ENCODE data around the gene DDX28. TPM values are rescaled to one million over a fixed set of nuclear protein-coding genes. Genes with fewer than 3 reads are reported as not detected.
"Not testable (repeated sequence)": the region's sequence is repeated elsewhere in the genome, so short reads cannot be mapped to it uniquely, and the experiment has no call there.

Gene DDX28
- polyA plus RNA-seq, 2 of the 4 experiments (the other 2 are of a cell fraction), result 14.0 to 14.9 TPM

DNA sequence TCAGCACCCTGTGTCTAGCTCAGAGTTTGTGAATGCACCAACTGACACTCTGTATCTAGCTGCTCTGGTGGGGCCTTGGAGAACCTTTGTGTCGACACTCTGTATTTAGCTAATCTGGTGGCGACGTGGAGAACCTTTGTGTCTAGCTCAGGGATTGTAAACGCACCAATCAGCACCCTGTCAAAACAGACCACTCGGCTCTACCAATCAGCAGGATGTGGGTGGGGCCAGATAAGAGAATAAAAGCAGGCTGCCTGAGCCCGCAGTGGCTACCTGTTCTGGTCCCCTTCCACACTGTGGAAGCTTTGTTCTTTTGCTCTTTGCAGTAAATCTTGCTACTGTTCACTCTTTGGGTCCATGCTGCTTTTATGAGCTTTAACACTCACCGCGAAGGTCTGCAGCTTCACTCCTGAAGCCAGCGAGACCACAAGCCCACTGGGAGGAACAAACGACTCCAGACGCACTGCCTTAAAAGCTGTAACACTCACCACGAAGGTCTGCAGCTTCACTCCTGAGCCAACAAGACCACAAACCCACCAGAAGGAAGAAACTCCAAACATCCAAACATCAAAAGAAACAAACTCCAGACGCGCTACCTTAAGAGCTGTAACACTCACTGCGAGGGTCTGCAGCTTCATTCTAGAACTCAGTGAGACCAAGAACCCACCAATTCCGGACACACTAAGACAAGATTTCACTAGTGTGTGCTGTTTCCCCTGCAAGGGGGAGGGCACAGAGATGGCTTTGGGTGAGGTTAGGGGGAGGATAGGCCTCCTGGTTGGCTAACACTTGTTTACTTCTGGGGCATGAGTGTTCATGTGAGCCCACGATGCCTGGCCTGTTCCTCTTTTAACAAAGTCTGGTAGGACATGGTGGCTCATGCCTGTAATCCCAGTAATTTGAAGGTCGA, 24.0 kb downstream of the DDX28 start, which contains the start of gene DPEP2:
DPEP2 (minus strand) TSS at position 706 of the 910 bp plus-strand sequence. CDS start 6,272 bp downstream, outside the sequence.
- ATAC-seq, result peak; percentile 41 to 48; a peak in 3 of 6 replicates
- H3K4me3 ChIP-seq; DNase-seq (ENCODE audit: low read depth in 1 of 2, low spot score in 1 of 2); H3K4me1 ChIP-seq; POLR2A ChIA-PET; H3K4me2 ChIP-seq; H3K9me3 ChIP-seq; H3K27ac ChIP-seq; FAIRE-seq: not testable (repeated sequence)
- WGBS (ENCODE audit: missing lambda C conversion rate), result 72% methylated on average over 18 of the region's 18 CpGs
- CTCF ChIA-PET, result interaction anchor here (0.6 to 1.8 kb wide), 9 partner anchors 10 to 328 kb away, joined by 3 to 8 read pairs (median 3); partner anchors contain the start of genes DDX28 and DUS2

DNA sequence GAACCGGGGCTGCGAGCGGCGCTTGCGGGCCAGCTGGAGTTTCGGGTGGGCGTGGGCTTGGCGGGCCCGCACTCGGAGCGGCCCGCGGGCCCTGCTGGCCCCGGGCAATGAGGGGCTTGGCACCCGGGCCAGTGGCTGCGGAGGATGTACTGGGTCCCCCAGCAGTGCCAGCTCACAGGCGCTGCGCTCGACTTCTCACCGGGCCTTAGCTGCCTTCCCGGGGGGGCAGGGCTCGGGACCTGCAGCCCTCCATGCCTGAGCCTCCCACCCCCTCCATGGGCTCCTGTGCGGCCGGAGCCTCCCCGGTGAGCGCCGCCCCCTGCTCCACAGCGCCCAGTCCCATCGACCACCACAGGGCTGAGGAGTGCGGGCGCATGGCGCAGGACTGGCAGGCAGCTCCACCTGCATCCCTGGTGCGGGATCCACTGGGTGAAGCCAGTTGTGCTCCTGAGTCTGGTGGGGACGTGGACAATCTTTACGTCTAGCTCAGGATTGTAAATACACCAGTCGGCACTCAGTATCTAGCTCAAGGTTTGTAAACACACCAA, 24.7 kb downstream of the DDX28 start:
- ATAC-seq; DNase-seq (ENCODE audit: low read depth in 1 of 2, low spot score in 1 of 2); H3K4me2 ChIP-seq; POLR2A ChIA-PET; H3K4me1 ChIP-seq; H3K9me3 ChIP-seq; H3K4me3 ChIP-seq; H3K27ac ChIP-seq; FAIRE-seq: not testable (repeated sequence)
- CTCF ChIA-PET, result interaction anchor here (1.1 to 1.8 kb wide), 6 partner anchors 9 to 327 kb away, joined by 3 to 8 read pairs (median 3); no protein-coding TSS in a partner anchor
- WGBS (ENCODE audit: missing lambda C conversion rate), result 86% methylated on average over 14 of the region's 36 CpGs

DNA sequence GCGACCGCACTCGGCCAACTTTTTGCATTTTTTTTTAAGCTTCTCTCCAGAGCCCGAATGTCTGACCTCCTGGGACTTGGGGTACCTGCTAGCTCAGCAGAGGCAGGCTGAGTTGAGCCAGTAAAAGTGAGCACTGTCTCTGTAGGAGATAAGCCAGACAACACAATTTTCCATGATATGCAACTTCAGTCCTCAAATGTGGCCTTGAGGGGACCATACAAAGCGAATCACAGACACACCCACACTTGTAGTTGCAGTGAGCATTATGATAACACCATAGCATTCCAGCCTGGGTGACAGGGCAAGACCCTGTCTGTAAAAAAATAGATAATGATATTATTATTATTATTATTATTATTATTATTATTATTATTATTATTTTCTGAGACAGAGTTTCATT, 26.4 kb downstream of the DDX28 start:
- H3K4me2 ChIP-seq, result no peak overlapping the region
- ATAC-seq (no peak), DNase-seq (ENCODE audit: low read depth in 1 of 2, low spot score in 1 of 2) (no peak), FAIRE-seq (no peak)
- WGBS (ENCODE audit: missing lambda C conversion rate), result 95% methylated on average over 5 of the region's 5 CpGs
- no peak for TF ChIP-seq ZFP36 (IDR thresholded peaks at IDR 0.05; ENCODE audit: borderline replicate concordance, partially characterized antibody)
- no peak for TF ChIP-seq CEBPB (IDR thresholded peaks at IDR 0.05)
- no peak for TF ChIP-seq BHLHE40 (IDR thresholded peaks at IDR 0.05; ENCODE audit: low read depth, low read length)
- TF ChIP-seq ZC3H11A (IDR thresholded peaks at IDR 0.05), result no peak
- TF ChIP-seq HEYL (CRISPR knock-in tag; IDR thresholded peaks at IDR 0.05), result no peak
- no peak for TF ChIP-seq POLR2AphosphoS2 (conservative IDR thresholded peaks at IDR 0.05; ENCODE audit: low read length)
- TF ChIP-seq RNF2 (IDR thresholded peaks at IDR 0.05; ENCODE audit: borderline replicate concordance, low read depth), result no peak
- TF ChIP-seq NR3C1 (IDR thresholded peaks at IDR 0.05), result no peak
- TF ChIP-seq, protein P1, sequence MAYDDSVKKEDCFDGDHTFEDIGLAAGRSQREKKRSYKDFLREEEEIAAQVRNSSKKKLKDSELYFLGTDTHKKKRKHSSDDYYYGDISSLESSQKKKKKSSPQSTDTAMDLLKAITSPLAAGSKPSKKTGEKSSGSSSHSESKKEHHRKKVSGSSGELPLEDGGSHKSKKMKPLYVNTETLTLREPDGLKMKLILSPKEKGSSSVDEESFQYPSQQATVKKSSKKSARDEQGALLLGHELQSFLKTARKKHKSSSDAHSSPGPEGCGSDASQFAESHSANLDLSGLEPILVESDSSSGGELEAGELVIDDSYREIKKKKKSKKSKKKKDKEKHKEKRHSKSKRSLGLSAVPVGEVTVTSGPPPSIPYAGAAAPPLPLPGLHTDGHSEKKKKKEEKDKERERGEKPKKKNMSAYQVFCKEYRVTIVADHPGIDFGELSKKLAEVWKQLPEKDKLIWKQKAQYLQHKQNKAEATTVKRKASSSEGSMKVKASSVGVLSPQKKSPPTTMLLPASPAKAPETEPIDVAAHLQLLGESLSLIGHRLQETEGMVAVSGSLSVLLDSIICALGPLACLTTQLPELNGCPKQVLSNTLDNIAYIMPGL (CRISPR knock-in tag; IDR thresholded peaks at IDR 0.05; ENCODE audit: borderline replicate concordance), result no peak
- TF ChIP-seq MAZ (IDR thresholded peaks at IDR 0.05; ENCODE audit: borderline replicate concordance, low read depth, low read length), result no peak
- no peak for TF ChIP-seq GATA3 (IDR thresholded peaks at IDR 0.05; ENCODE audit: borderline replicate concordance)
- TF ChIP-seq FOXS1 (CRISPR knock-in tag; IDR thresholded peaks at IDR 0.05), result no peak
- TF ChIP-seq EHMT2 (IDR thresholded peaks at IDR 0.05; ENCODE audit: low read depth), result no peak
- no peak for TF ChIP-seq TFCP2L1 (CRISPR knock-in tag; IDR thresholded peaks at IDR 0.05)
- no peak for TF ChIP-seq SMC3 (IDR thresholded peaks at IDR 0.05)
- no peak for TF ChIP-seq RFX5 (IDR thresholded peaks at IDR 0.05)
- CTCF ChIA-PET, result interaction anchor here (0.6 to 3.7 kb wide), 4 partner anchors 44 to 475 kb away, joined by 3 to 21 read pairs (median 4); no protein-coding TSS in a partner anchor
- POLR2A ChIA-PET, result no interaction called here
- H3K9me3 ChIP-seq, result no peaks in the 10 kb centered on the region
- peaks cover 5% of the 10 kb centered on the region; the same call in 1 of the 3 replicates for H3K4me1 ChIP-seq
- no peak overlapping the region for H3K4me3 ChIP-seq
- no peak overlapping the region for H3K27ac ChIP-seq

DNA sequence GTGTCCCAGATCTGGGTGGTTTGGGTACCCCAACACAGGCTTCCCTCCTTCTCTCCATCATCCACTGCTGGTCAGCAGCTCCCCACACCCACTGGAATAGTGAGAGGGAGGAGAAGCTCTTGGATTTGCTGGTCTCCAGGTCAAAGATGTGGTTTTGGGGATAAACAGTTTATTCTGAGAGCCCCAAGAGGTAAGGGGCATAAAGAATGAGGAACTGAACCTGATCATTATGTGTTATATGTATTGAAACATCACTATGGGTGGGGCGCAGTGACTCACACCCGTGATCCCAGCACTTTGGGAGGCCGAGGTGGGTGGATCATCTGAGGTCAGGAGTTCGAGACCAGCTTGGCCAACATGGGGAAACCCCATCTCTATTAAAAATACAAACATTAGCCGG, 27.6 kb downstream of the DDX28 start:
- POLR2A ChIA-PET, result no interaction called here
- Histone ChIP-seq H3K4me2 (no peak overlapping the region), H3K4me1 (peaks cover 5% of the 10 kb centered on the region; the same call in 1 of the 3 replicates), H3K4me3 (no peak overlapping the region), H3K9me3 (no peaks in the 10 kb centered on the region), H3K27ac (no peak overlapping the region)
- ATAC-seq, result no peak
- no peak for FAIRE-seq
- CTCF ChIA-PET, result interaction anchor here (1.0 to 3.7 kb wide), 4 partner anchors 11 to 234 kb away, joined by 3 to 21 read pairs (median 3); no protein-coding TSS in a partner anchor
- DNase-seq (ENCODE audit: low read depth in 1 of 2, low spot score in 1 of 2), result no peak
- TF ChIP-seq GATA3 (IDR thresholded peaks at IDR 0.05; ENCODE audit: borderline replicate concordance) (no peak), NR3C1 (IDR thresholded peaks at IDR 0.05) (no peak), TFCP2L1 (CRISPR knock-in tag; IDR thresholded peaks at IDR 0.05) (no peak), JUNB (IDR thresholded peaks at IDR 0.05) (no peak), CHD2 (IDR thresholded peaks at IDR 0.05; ENCODE audit: low read length, partially characterized antibody) (no peak)
- TF ChIP-seq, protein P2, sequence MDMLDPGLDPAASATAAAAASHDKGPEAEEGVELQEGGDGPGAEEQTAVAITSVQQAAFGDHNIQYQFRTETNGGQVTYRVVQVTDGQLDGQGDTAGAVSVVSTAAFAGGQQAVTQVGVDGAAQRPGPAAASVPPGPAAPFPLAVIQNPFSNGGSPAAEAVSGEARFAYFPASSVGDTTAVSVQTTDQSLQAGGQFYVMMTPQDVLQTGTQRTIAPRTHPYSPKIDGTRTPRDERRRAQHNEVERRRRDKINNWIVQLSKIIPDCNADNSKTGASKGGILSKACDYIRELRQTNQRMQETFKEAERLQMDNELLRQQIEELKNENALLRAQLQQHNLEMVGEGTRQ (IDR thresholded peaks at IDR 0.05), result no peak
- TF ChIP-seq, protein P3, sequence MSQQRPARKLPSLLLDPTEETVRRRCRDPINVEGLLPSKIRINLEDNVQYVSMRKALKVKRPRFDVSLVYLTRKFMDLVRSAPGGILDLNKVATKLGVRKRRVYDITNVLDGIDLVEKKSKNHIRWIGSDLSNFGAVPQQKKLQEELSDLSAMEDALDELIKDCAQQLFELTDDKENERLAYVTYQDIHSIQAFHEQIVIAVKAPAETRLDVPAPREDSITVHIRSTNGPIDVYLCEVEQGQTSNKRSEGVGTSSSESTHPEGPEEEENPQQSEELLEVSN (IDR thresholded peaks at IDR 0.05; ENCODE audit: borderline replicate concordance, low read depth), result no peak
- 32% methylated on average over 5 of the region's 5 CpGs for WGBS (ENCODE audit: missing lambda C conversion rate)

DNA sequence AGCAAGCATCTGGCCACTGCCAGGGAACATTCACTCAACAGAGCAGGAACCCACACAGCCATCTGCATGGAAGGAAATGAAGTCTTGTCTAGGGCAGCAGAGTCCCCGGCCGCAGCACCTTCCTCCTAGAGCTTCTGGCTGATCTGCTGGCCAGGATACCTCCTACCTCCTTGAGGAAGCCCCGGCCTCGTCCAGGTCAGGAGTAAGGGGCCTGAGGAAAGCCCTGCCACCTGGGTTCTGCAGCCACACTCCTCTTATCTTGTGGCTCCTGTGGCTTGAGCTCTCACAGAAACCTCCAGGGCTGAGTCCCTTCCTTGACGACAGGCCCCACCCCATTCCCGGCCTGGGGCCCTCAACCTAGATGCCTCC, 29.0 kb downstream of the DDX28 start:
- POLR2A ChIA-PET; H3K9me3 ChIP-seq; FAIRE-seq; H3K4me1 ChIP-seq; H3K4me2 ChIP-seq; ATAC-seq; DNase-seq (ENCODE audit: low read depth in 1 of 2, low spot score in 1 of 2); H3K4me3 ChIP-seq: not testable (repeated sequence)
- WGBS (ENCODE audit: missing lambda C conversion rate), result 97% methylated on average over 6 of the region's 6 CpGs
- CTCF ChIA-PET, result interaction anchor here (0.5 to 3.7 kb wide), 23 partner anchors 9 to 435 kb away, joined by 3 to 21 read pairs (median 4); no protein-coding TSS in a partner anchor
- H3K27ac ChIP-seq, result peak overlapping the region in 1 of 2 experiments; percentile 82; a peak in 4 of 6 replicates
